Natural killer cell (primary cell): ENCODE measurements around the gene NECAB2. TPM values are rescaled to one million over a fixed set of nuclear protein-coding genes. Genes with fewer than 3 reads are reported as not detected.

ENCODE experiments used
- ATAC-seq, 3 donors: fragments of 150-1000 bp in 2 of 3; fragments of 200-7000 bp in 1 of 3; cut with Tn5 transposase; 1 replicate in 1 of 3; 2 replicates in 2 of 3; pipeline ENCODE4 v1.10.0; 2021; ENCODE audit warnings: mild to moderate bottlenecking in 2 of 3, moderate library complexity in 2 of 3
- DNase-seq, 2 donors: peaks; one replicate each; pipeline versions ENCODE4 v3.0.0 to v3.0.0-alpha.2; 2013 to 2021; ENCODE audit warnings: mixed read lengths in 1 of 2
- H3K27ac ChIP-seq: one replicate; pipeline ENCODE4 v1.5.1; 2013; ENCODE audit warnings: mild to moderate bottlenecking, low read length
- H3K27me3 ChIP-seq: one replicate; pipeline ENCODE4 v1.6.1; 2013; ENCODE audit warnings: low read length; ENCODE audit not compliant: control insufficient read depth, insufficient read depth
- H3K36me3 ChIP-seq: one replicate; pipeline ENCODE4 v1.6.1; 2013; ENCODE audit warnings: low read length; ENCODE audit not compliant: control insufficient read depth, insufficient read depth
- H3K4me1 ChIP-seq: one replicate; pipeline ENCODE4 v1.6.1; 2013; ENCODE audit warnings: low read length; ENCODE audit not compliant: control insufficient read depth, insufficient read depth
- H3K4me3 ChIP-seq: one replicate; pipeline ENCODE4 v1.5.1; 2013; ENCODE audit warnings: low read length
- H3K9me3 ChIP-seq: one replicate; pipeline ENCODE4 v1.6.1; 2013; ENCODE audit warnings: low read length; ENCODE audit not compliant: control insufficient read depth, insufficient read depth
- H3K27ac Mint-ChIP-seq, 2 donors: one replicate each; pipeline ENCODE4 v1.8.0; 2022; ENCODE audit warnings: mild to moderate bottlenecking in 2 of 2, mixed read lengths in 2 of 2, moderate library complexity in 1 of 2
- H3K27me3 Mint-ChIP-seq, 2 donors: one replicate each; pipeline ENCODE4 v1.8.0; 2022; ENCODE audit warnings: low read depth in 2 of 2, mixed read lengths in 2 of 2
- H3K36me3 Mint-ChIP-seq: one replicate; pipeline ENCODE4 v1.8.0; 2022; ENCODE audit warnings: mixed read lengths
- H3K4me1 Mint-ChIP-seq, 2 donors: one replicate each; pipeline ENCODE4 v1.8.0; 2022; ENCODE audit warnings: mixed read lengths in 2 of 2
- H3K4me3 Mint-ChIP-seq: one replicate; pipeline ENCODE4 v1.8.0; 2022; ENCODE audit warnings: mild to moderate bottlenecking, moderate library complexity, mixed read lengths
- H3K9me3 Mint-ChIP-seq, 2 donors: one replicate each; pipeline ENCODE4 v1.8.0; 2022; ENCODE audit warnings: mixed read lengths in 2 of 2
- whole genome bisulfite sequencing: methylation state at CpG from one replicate; pipeline ENCODE4 v1.1.7; 2013; ENCODE audit warnings: missing lambda C conversion rate; ENCODE audit not compliant: insufficient coverage; 5-methylcytosine and 5-hydroxymethylcytosine counted together
- intact Hi-C: fragments of 100-400 bp; cut with micrococcal nuclease; formaldehyde crosslinking; loops from one replicate; pipeline ENCODE4 v1.14.2; 2022
- total RNA-seq, 4 donors: library from RNA; stranded (reverse); fragments of 120-200 nt in 1 of 4; gene quantifications; one replicate each; pipeline versions ENCODE4 v1.2.3 to v1.2.4, GENCODE V29; 2013 to 2022
- TF ChIP-seq, protein P1 (sequence below): fragments of 200-600 bp; IDR thresholded peaks from one replicate; pipeline ENCODE4 v1.8.0; 2022; ENCODE audit warnings: antibody characterized with exemption

NECAB2 gene
- total RNA-seq, 3 donors from 2014 or later (not counting 1 experiment from before 2014, with no cell fraction given) = 0.75 TPM; not detected in 2

DNA sequence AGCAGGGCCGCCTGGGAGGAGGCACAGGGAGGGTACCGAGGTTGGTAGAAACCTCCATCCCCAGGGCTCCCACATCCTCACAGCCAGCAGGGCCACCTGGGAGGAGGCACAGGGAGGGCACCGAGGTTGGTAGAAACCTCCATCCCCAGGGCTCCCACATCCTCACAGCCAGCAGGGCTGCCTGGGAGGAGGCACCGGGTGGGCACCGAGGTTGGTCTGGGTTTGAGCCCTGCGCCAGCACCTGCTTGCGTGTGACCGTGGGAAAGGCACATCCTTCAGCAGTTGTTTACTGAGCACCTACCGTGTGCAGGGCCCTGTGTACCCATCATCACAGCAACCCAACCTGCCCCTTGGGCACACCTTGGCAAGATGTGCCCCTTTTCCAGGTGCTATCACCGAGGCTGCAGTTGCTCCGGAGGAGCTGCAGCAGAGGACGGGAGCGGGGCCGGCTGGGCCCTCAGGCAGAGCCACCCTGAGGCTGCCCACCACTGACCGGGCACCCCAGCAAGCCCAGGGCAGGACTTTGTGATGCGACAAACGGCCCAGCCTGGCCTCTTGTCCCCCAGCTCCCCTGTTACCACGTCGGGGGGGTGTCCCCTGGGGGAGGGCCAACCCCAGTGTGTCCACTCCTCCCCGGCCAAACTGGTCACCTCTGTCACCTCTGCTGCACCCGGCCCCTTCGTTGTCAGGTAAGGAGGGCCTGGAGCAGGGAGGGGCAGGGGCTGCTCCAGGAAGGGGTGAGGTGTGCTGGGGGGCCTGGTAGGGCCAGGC lies 37.1 kb upstream of the NECAB2 start:
- no peak for ATAC-seq
- TF ChIP-seq, protein P1, sequence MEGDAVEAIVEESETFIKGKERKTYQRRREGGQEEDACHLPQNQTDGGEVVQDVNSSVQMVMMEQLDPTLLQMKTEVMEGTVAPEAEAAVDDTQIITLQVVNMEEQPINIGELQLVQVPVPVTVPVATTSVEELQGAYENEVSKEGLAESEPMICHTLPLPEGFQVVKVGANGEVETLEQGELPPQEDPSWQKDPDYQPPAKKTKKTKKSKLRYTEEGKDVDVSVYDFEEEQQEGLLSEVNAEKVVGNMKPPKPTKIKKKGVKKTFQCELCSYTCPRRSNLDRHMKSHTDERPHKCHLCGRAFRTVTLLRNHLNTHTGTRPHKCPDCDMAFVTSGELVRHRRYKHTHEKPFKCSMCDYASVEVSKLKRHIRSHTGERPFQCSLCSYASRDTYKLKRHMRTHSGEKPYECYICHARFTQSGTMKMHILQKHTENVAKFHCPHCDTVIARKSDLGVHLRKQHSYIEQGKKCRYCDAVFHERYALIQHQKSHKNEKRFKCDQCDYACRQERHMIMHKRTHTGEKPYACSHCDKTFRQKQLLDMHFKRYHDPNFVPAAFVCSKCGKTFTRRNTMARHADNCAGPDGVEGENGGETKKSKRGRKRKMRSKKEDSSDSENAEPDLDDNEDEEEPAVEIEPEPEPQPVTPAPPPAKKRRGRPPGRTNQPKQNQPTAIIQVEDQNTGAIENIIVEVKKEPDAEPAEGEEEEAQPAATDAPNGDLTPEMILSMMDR = no peak
- H3K27ac ChIP-seq = no peak overlapping the region
- H3K27ac Mint-ChIP-seq = no peak overlapping the region
- H3K36me3 ChIP-seq = no peaks in the 10 kb centered on the region
- intact Hi-C loops = no loop called here
- H3K9me3 ChIP-seq = no peaks in the 10 kb centered on the region
- 91% methylated on average over 22 of the region's 22 CpGs for WGBS
- H3K4me3 ChIP-seq = no peak overlapping the region
- no peak for DNase-seq
- no peaks in the 10 kb centered on the region for H3K36me3 Mint-ChIP-seq
- no peak overlapping the region for H3K4me3 Mint-ChIP-seq
- no peaks in the 10 kb centered on the region for H3K27me3 ChIP-seq
- H3K4me1 Mint-ChIP-seq = peaks cover 9 to 23% of the 10 kb centered on the region in 2 donors
- H3K4me1 ChIP-seq = peaks cover 19% of the 10 kb centered on the region
- no peaks in the 10 kb centered on the region for H3K27me3 Mint-ChIP-seq
- no peaks in the 10 kb centered on the region for H3K9me3 Mint-ChIP-seq

DNA sequence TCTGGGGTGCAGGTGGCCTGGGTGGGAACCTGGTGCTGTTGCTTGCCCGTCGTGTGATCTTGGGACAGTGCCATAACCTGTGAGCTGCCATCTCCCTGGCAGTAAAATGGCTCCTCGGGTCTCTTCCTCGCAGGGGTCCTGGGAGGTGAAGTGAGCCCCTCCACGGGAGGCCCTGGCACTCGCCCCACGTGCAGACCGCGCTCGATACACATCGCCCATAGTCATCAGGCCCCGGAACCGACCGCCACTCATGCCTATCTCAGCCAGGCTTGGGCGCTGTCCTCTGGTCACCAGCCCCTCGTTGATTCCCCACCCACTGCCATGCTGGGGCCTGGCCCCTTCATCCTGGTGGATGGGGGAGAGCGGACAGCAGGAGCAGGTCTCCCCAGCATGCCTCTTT lies 36.5 kb upstream of the NECAB2 start:
- Histone ChIP-seq H3K4me3 (no peak overlapping the region), H3K36me3 (no peaks in the 10 kb centered on the region), H3K4me1 (peaks cover 18% of the 10 kb centered on the region), H3K9me3 (no peaks in the 10 kb centered on the region), H3K27ac (no peak overlapping the region), H3K27me3 (no peaks in the 10 kb centered on the region)
- Mint-ChIP-seq H3K9me3 (no peaks in the 10 kb centered on the region), H3K27ac (no peak overlapping the region), H3K4me3 (no peak overlapping the region), H3K27me3 (no peaks in the 10 kb centered on the region), H3K4me1 (peaks cover 9 to 20% of the 10 kb centered on the region in 2 donors), H3K36me3 (no peaks in the 10 kb centered on the region)
- no peak for DNase-seq
- WGBS = 95% methylated on average over 17 of the region's 17 CpGs
- intact Hi-C loops = no loop called here
- TF ChIP-seq, protein P1 = no peak
- ATAC-seq = no peak

DNA sequence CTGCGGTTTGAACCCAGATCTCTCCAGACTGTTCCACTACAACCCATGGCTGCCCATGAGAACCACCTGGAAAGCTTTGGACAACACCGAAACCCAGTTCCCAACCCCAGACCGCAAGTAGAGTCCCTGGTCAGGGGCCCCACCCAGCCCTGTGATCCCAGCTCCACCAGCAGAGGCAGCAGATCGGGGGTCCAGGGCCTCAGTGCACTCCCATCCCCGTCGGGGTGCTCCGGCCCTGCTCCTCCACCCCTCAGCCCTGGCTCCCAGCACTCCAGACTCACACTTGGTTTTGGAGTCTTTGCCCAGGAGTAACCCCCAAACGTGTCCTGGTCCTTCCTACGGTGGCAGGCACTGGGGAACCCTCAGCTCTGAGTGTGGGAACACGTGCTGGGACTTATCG lies 35.7 kb upstream of the NECAB2 start:
- TF ChIP-seq, protein P1 = no peak
- intact Hi-C loops = no loop called here
- Mint-ChIP-seq H3K9me3 (no peaks in the 10 kb centered on the region), H3K4me1 (peaks cover 9 to 18% of the 10 kb centered on the region in 2 donors), H3K36me3 (no peaks in the 10 kb centered on the region), H3K27me3 (no peaks in the 10 kb centered on the region), H3K4me3 (no peak overlapping the region), H3K27ac (no peak overlapping the region)
- Histone ChIP-seq H3K4me1 (peaks cover 12% of the 10 kb centered on the region), H3K9me3 (no peaks in the 10 kb centered on the region), H3K27ac (no peak overlapping the region), H3K27me3 (no peaks in the 10 kb centered on the region), H3K36me3 (no peaks in the 10 kb centered on the region), H3K4me3 (no peak overlapping the region)
- ATAC-seq = no peak
- WGBS = 94% methylated on average over 11 of the region's 11 CpGs
- DNase-seq = no peak
